Panc1 (cell line): ENCODE results near the gene SLC9A1. TPM values are rescaled to one million over a fixed set of nuclear protein-coding genes. Genes with fewer than 3 reads are reported as not detected.
A peak's percentile ranks its signal among the peaks of the same experiment; 100 is the strongest.

Experiments
- ATAC-seq: fragments of 200-7000 bp; cut with Tn5 transposase; 2 replicates; pipeline ENCODE4 v1.9.1; 2020; ENCODE audit warnings: mild to moderate bottlenecking, moderate library complexity
- BruUV-seq: library from RNA; stranded (reverse); fragments of 400-500 nt; replicated peaks from 2 replicates; lab custom pipeline; 2021; lab: Mats Ljungman, UMichigan
- CTCF ChIA-PET: fragments of 300-600 bp; sonication (Branson Sonifier 250); formaldehyde crosslinking; loops from one replicate; lab custom pipeline; 2022; ENCODE audit warnings: antibody characterized with exemption; lab: Charles Lee
- POLR2A ChIA-PET: fragments of 300-600 bp; sonication (Branson Sonifier 250); formaldehyde crosslinking; loops from one replicate; lab custom pipeline; 2022; ENCODE audit warnings: antibody characterized with exemption; lab: Charles Lee
- DNase-seq: peaks from one replicate; pipeline ENCODE4 v3.0.0-alpha.2; 2010; ENCODE audit warnings: low read depth, low spot score
- H3K27ac ChIP-seq: 2 replicates; pipeline ENCODE4 v1.5.1; 2011; ENCODE audit warnings: mild to moderate bottlenecking, low read length, inconsistent platforms
- H3K27me3 ChIP-seq: fragments of 200-500 bp; sonication (Bioruptor generic); 2 replicates; pipeline ENCODE4 v1.6.0; 2014; ENCODE audit warnings: low read length, inconsistent platforms; ENCODE audit not compliant: control insufficient read depth, insufficient read depth
- H3K36me3 ChIP-seq: fragments of 200-500 bp; sonication (Bioruptor generic); 2 replicates; pipeline ENCODE4 v1.5.1; 2014; ENCODE audit warnings: inconsistent platforms, mild to moderate bottlenecking, low read length, moderate library complexity; ENCODE audit not compliant: control insufficient read depth, insufficient read depth
- H3K4me1 ChIP-seq: 2 replicates; pipeline ENCODE4 v1.5.1; 2011; ENCODE audit warnings: inconsistent platforms, mild to moderate bottlenecking, low read length, moderate library complexity; ENCODE audit not compliant: control insufficient read depth, insufficient read depth
- H3K4me3 ChIP-seq, 2 experiments: 2 replicates each; pipeline ENCODE4 v1.5.1; 2011 to 2012; ENCODE audit warnings: low read depth in 2 of 2, low read length in 2 of 2, mild to moderate bottlenecking in 2 of 2, inconsistent platforms in 1 of 2, moderate library complexity in 1 of 2
- H3K9me3 ChIP-seq: fragments of 200-500 bp; sonication (Bioruptor generic); 2 replicates; pipeline ENCODE4 v1.5.1; 2014; ENCODE audit warnings: low read depth, mild to moderate bottlenecking, inconsistent platforms, low read length, moderate library complexity; ENCODE audit not compliant: control insufficient read depth, insufficient read depth
- POLR2AphosphoS5 ChIP-seq: IDR thresholded peaks from 2 replicates; pipeline ENCODE4 v1.6.1; 2012; ENCODE audit warnings: mild to moderate bottlenecking, low read depth, low read length, moderate library complexity
- SIN3A ChIP-seq: IDR thresholded peaks from 2 replicates; pipeline ENCODE4 v1.6.1; 2012; ENCODE audit warnings: low read depth, mild to moderate bottlenecking, low read length, moderate library complexity, borderline replicate concordance; ENCODE audit not compliant: insufficient read depth
- TCF7L2 ChIP-seq: IDR thresholded peaks from 2 replicates; pipeline ENCODE4 v1.6.1; 2011; ENCODE audit warnings: mild to moderate bottlenecking, low read depth, low read length, inconsistent platforms
- in situ Hi-C: cut with HindIII; loops from 2 replicates; pipeline ENCODE4 v1.10.0; 2016; ENCODE audit warnings: low sequenced_read_pairs, low pct_unique_long_range_greater_than_20kb
- intact Hi-C: fragments of 100-400 bp; cut with micrococcal nuclease; formaldehyde crosslinking; loops from one replicate; pipeline ENCODE4 v1.10.0; 2022; ENCODE audit not compliant: unreplicated experiment
- total RNA-seq: library from RNA; stranded (reverse); gene quantifications from one replicate; pipeline ENCODE4 v1.2.1, GENCODE V29; 2021; ENCODE audit not compliant: unreplicated experiment
- TF ChIP-seq, protein P1 (sequence below): fragments of 450-650 bp; IDR thresholded peaks from 2 replicates; pipeline ENCODE4 v1.5.1; 2017; ENCODE audit warnings: mild to moderate bottlenecking
- TF ChIP-seq, protein P2 (sequence below), 2 experiments: IDR thresholded peaks; 2 replicates each; pipeline ENCODE4 v1.6.1; 2011 to 2012; ENCODE audit warnings: low read depth in 2 of 2, control low read depth in 1 of 2, low read length in 1 of 2, mild to moderate bottlenecking in 1 of 2, moderate library complexity in 1 of 2; ENCODE audit not compliant: insufficient read depth in 1 of 2

The SLC9A1 gene
- total RNA-seq, 1 experiment from 2014 or later, result 31.3 TPM

DNA sequence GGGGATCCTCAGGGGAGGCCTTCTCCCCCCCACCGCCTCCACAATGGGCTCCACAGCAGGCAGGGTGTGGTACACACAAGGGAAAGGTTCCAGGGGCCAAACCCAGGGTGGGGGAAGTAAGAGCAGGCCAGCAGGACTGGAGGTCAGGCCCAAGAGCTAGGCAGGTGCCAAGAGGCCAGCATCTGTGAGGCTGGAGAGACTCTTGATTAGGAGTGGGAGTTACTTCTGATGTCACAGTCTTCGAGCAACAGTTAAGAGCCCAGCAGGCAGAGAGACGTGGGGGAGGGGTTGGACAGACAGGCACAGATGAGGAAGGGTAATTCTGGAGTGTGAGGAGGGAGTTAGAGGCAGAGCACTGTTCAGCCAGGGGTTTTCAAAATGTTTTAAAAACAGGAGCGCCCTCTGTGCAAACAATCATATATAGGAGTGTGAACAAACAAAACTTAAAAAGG lies 55.8 kb downstream of the SLC9A1 start:
- CTCF ChIA-PET, result interaction anchor here (0.5 to 7.8 kb wide), 3 partner anchors 54 to 198 kb away, joined by 4 to 151 read pairs (median 6); no protein-coding TSS in a partner anchor
- peaks cover 13% of the 10 kb centered on the region for H3K4me1 ChIP-seq
- DNase-seq, result no peak
- no peaks in the 10 kb centered on the region for H3K27me3 ChIP-seq
- no peaks in the 10 kb centered on the region for H3K9me3 ChIP-seq
- peak overlapping the region; percentile 44 for H3K27ac ChIP-seq
- BruUV-seq, result TSS peak; percentile 93
- TF ChIP-seq, protein P1, sequence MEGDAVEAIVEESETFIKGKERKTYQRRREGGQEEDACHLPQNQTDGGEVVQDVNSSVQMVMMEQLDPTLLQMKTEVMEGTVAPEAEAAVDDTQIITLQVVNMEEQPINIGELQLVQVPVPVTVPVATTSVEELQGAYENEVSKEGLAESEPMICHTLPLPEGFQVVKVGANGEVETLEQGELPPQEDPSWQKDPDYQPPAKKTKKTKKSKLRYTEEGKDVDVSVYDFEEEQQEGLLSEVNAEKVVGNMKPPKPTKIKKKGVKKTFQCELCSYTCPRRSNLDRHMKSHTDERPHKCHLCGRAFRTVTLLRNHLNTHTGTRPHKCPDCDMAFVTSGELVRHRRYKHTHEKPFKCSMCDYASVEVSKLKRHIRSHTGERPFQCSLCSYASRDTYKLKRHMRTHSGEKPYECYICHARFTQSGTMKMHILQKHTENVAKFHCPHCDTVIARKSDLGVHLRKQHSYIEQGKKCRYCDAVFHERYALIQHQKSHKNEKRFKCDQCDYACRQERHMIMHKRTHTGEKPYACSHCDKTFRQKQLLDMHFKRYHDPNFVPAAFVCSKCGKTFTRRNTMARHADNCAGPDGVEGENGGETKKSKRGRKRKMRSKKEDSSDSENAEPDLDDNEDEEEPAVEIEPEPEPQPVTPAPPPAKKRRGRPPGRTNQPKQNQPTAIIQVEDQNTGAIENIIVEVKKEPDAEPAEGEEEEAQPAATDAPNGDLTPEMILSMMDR, result no peak
- no peak for TF ChIP-seq TCF7L2
- TF ChIP-seq SIN3A, result no peak
- no peak for TF ChIP-seq POLR2AphosphoS5
- TF ChIP-seq, protein P2, sequence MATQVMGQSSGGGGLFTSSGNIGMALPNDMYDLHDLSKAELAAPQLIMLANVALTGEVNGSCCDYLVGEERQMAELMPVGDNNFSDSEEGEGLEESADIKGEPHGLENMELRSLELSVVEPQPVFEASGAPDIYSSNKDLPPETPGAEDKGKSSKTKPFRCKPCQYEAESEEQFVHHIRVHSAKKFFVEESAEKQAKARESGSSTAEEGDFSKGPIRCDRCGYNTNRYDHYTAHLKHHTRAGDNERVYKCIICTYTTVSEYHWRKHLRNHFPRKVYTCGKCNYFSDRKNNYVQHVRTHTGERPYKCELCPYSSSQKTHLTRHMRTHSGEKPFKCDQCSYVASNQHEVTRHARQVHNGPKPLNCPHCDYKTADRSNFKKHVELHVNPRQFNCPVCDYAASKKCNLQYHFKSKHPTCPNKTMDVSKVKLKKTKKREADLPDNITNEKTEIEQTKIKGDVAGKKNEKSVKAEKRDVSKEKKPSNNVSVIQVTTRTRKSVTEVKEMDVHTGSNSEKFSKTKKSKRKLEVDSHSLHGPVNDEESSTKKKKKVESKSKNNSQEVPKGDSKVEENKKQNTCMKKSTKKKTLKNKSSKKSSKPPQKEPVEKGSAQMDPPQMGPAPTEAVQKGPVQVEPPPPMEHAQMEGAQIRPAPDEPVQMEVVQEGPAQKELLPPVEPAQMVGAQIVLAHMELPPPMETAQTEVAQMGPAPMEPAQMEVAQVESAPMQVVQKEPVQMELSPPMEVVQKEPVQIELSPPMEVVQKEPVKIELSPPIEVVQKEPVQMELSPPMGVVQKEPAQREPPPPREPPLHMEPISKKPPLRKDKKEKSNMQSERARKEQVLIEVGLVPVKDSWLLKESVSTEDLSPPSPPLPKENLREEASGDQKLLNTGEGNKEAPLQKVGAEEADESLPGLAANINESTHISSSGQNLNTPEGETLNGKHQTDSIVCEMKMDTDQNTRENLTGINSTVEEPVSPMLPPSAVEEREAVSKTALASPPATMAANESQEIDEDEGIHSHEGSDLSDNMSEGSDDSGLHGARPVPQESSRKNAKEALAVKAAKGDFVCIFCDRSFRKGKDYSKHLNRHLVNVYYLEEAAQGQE (IDR thresholded peaks at IDR 0.05; ENCODE audit: insufficient read depth in 1 of 2, low read depth in 2 of 2, low read length in 1 of 2), result no peak
- in situ Hi-C loops, result no loop called here
- ATAC-seq, result peak; percentile 13
- no peaks in the 10 kb centered on the region for H3K36me3 ChIP-seq
- no peak overlapping the region for H3K4me3 ChIP-seq
- intact Hi-C loops, result no loop called here
- POLR2A ChIA-PET, result no interaction called here

DNA sequence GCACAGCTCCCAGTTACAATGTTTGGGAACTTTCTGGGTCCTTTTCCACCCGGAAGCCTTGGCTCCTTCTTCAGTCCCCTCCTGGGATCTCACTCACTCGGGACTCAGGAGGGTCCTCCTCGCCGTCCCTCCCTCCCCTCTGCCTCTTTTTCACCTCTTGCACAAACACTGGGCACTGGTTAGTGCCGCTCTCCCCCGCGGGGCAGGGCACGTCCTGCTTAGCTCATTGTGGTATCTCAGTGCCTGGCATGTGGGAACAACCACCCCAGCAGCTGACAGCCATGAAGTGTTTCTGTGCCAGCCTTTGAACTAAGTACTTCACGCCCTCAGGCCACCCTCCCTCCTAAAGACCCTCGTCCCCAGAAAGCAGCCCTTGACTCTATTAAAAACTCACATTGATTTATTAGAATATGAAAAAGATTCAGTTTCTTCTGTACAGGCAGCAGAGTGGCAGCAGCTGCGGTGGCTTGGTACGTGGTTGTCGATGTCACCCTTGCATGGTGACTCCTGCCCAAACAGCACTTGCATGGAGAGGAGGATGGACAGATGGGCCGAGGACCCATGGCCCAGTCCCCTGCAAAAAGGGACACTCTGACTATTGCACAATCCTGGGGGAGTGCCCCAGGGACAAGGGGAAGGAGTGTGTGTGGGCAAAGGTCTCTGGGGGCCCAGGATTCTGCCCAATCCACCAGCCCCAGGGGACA lies 56.3 kb downstream of the SLC9A1 start:
- BruUV-seq, result no TSS peak
- Histone ChIP-seq H3K27ac (peak overlapping the region; percentile 44; the same call in 1 of the 2 replicates), H3K36me3 (no peaks in the 10 kb centered on the region), H3K27me3 (no peaks in the 10 kb centered on the region), H3K4me1 (peaks cover 13% of the 10 kb centered on the region), H3K9me3 (no peaks in the 10 kb centered on the region), H3K4me3 (no peak overlapping the region)
- TF ChIP-seq TCF7L2 (no peak), POLR2AphosphoS5 (no peak), SIN3A (no peak)
- TF ChIP-seq, protein P2 (IDR thresholded peaks at IDR 0.05; ENCODE audit: insufficient read depth in 1 of 2, low read depth in 2 of 2, low read length in 1 of 2), result no peak
- TF ChIP-seq, protein P1, result no peak
- CTCF ChIA-PET, result interaction anchor here (0.5 to 7.8 kb wide), 5 partner anchors 19 to 198 kb away, joined by 3 to 151 read pairs (median 4); no protein-coding TSS in a partner anchor
- POLR2A ChIA-PET, result no interaction called here
- in situ Hi-C loops, result no loop called here
- ATAC-seq, result no peak
- DNase-seq, result no peak
- intact Hi-C loops, result no loop called here
